HG02610 (cell line): ENCODE results near the gene SPDL1.

ENCODE experiments used
- ATAC-seq: cut with Tn5 transposase; IDR thresholded peaks from one replicate; pipeline ENCODE4 v1.9.1; 2021; ENCODE audit warnings: mild to moderate bottlenecking, moderate library complexity; ENCODE audit not compliant: unreplicated experiment

The SPDL1 gene

GRCh38 chr5:169583424-169584220, at the start of gene SPDL1:
Gene SPDL1 (plus strand): TSS chr5:169583773. CDS start chr5:169588417, 4,644 bp downstream.
- ATAC-seq: peak; percentile 87

GRCh38 chr5:169534311-169534880, 49.2 kb upstream of the SPDL1 start:
- no peak for ATAC-seq

GRCh38 chr5:169534939-169535338, 48.6 kb upstream of the SPDL1 start:
- no peak for ATAC-seq

GRCh38 chr5:169538944-169539343, 44.6 kb upstream of the SPDL1 start:
- ATAC-seq: no peak

GRCh38 chr5:169542811-169543210, 40.8 kb upstream of the SPDL1 start:
- ATAC-seq: no peak

GRCh38 chr5:169544264-169544950, 39.2 kb upstream of the SPDL1 start:
- ATAC-seq: peak; percentile 41

- peak; percentile 97 for ATAC-seq
These were observed 37.8 kb upstream of the SPDL1 start for GRCh38 chr5:169545762-169546161.

- no peak for ATAC-seq
These were observed 37.2 kb upstream of the SPDL1 start for GRCh38 chr5:169546346-169546745.

- no peak for ATAC-seq
These were observed 36.1 kb upstream of the SPDL1 start for GRCh38 chr5:169547508-169547907.

- no peak for ATAC-seq
These were observed 35.3 kb upstream of the SPDL1 start for GRCh38 chr5:169548315-169548714.

- ATAC-seq: no peak
These were observed 34.0 kb upstream of the SPDL1 start for GRCh38 chr5:169549453-169550100.

- ATAC-seq: no peak
These were observed 33.3 kb upstream of the SPDL1 start for GRCh38 chr5:169550227-169550626.

- ATAC-seq: no peak
These were observed 32.4 kb upstream of the SPDL1 start for GRCh38 chr5:169551146-169551545.

- no peak for ATAC-seq
These were observed 31.9 kb upstream of the SPDL1 start for GRCh38 chr5:169551696-169552095.

GRCh38 chr5:169554251-169554650, 29.3 kb upstream of the SPDL1 start:
- ATAC-seq: peak; percentile 96

- no peak for ATAC-seq
These were observed 25.7 kb upstream of the SPDL1 start for GRCh38 chr5:169557838-169558237.

GRCh38 chr5:169561893-169562292, 21.7 kb upstream of the SPDL1 start:
- no peak for ATAC-seq

GRCh38 chr5:169563369-169563768, 20.2 kb upstream of the SPDL1 start:
- no peak for ATAC-seq

GRCh38 chr5:169566202-169566601, 17.4 kb upstream of the SPDL1 start:
- ATAC-seq: no peak

GRCh38 chr5:169567079-169567478, 16.5 kb upstream of the SPDL1 start:
- no peak for ATAC-seq

GRCh38 chr5:169569513-169569912, 14.1 kb upstream of the SPDL1 start:
- peak; percentile 87 for ATAC-seq
